Glomerular endothelial cell (primary cell): Measurements from ENCODE around the gene SPEF2. TPM values are rescaled to one million over a fixed set of nuclear protein-coding genes. Genes with fewer than 3 reads are reported as not detected.
A peak's percentile ranks its signal among the peaks of the same experiment; 100 is the strongest.

Experiments
- DNase-seq: peaks from one replicate; pipeline ENCODE4 v3.0.0-alpha.2; 2011; ENCODE audit warnings: low read depth, low spot score; ENCODE audit errors: extremely low read depth
- total RNA-seq: library from RNA; depleted of rRNA; stranded (reverse); fragments of >200 nt; gene quantifications from 2 replicates; pipeline ENCODE4 v1.2.3, GENCODE V29; 2015

The SPEF2 gene
- 0.82 and 1.1 TPM in 2 replicates for total RNA-seq

DNA sequence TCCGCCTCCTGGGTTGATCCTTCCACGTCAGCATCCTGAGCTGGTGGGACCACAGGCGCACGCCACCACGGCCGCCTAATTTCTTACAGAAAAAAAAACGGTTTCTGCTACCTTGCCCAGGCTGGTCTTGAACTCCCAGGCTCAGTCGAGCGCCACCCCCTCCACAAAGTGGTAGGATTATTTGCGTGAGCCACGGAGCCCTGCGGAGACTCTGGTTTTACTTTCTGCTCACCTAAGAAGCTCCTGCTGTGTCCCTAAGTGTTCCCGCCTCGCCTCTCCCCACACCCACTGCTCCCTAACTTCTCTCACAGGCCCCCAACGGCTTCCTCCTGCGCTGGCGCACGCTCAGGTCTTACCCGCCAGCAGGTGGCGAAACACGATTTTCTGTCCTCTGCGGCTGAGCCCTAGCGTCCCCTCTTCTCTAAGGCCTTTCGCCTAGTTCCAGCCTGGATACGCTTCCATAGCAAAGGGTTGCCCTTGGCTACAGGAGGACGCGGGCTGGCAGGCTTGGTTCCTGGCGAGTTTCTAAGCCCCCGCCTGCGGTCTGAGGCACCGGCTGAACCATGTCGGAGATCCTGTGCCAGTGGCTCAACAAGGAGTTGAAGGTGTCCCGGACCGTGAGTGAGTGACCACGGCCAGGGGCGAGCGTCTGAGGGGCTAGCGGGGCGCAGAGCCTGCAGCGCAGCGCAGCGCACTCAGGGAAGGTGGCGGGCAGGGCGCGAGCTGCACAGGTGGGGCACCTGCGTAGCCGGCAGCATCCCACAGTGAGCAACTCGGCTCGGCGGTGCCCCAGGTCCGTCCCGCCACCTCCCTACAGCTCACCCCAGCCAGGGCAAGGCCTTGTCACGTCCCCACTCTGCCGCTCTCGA, at the start of gene SPEF2:
Gene SPEF2, plus strand, starts transcription at position 429 of the 869 bp plus-strand sequence. Its CDS starts 135 bp downstream, at position 564.
- peak; percentile 52 for DNase-seq

- DNase-seq, result no peak
Measured at GRCh38 chr5:35575578-35575977, 42.1 kb upstream of the SPEF2 start.

DNA sequence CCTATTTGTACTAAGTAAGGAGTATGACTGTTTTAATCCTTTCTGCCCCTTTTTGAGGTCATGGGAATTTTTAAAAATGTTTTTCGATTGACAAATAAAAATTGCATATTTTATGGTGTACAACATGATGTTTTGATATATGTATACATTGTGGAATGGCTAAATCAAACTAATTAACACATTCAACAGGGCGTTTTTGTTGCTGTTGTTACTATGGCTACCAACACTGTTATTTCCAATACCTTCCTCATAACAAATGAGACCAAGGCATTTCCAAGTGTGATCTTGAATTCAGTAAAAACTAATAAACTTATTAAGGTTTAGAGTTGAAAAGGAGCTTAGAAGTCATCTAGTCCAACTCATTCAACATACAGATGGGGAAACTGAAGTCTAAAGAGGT, 30.2 kb upstream of the SPEF2 start:
- DNase-seq, result no peak

DNA sequence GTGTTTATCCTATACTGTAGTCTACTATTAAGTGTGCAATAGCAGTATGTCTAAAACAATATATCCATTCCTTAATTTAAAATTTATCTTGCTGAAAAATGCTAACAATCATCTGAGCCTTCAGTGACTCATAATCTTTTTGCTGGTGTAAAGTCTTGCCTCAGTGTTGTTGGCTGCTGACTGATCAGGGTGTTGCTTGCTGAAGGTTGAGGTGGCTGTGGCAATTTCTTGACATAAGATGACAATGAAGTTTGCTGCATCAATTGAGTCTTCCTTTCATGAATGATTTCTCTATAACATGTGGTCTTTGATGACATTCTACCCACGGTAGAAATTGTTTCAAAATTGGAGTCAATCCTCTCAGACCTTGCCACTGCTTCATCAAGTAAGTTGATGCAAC, 24.3 kb upstream of the SPEF2 start:
- no peak for DNase-seq

DNA sequence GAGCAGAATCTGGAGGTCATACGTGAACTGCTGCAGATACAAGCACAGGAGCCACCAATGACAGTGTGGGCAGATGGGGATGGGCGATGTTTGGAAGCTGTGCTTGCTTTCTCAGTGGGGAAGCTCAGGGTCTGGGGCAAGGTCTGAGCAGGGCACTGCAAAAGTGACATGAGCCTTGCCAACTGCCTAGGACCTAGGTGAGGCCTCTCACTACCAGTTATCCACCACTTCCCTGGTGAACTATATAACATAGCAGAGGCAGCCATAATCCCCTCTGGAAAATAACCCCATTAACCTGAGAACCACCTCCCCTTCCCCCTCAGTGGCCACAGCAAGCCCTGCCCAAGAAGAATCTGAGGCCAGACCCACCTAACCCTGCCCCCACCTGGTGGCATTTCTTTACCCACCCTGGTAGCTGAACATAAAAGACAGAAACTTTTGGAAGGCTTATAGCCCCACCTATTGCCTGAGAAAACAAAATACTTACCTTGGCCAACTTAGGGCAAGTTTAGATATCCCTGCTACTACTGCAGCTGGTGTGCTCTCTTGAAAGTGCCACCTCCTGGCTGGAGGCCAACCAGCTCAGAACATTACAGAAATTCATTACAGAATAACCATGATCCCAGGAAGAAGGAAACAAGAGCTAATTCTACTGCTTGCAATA, 18.8 kb upstream of the SPEF2 start:
- no peak for DNase-seq

DNA sequence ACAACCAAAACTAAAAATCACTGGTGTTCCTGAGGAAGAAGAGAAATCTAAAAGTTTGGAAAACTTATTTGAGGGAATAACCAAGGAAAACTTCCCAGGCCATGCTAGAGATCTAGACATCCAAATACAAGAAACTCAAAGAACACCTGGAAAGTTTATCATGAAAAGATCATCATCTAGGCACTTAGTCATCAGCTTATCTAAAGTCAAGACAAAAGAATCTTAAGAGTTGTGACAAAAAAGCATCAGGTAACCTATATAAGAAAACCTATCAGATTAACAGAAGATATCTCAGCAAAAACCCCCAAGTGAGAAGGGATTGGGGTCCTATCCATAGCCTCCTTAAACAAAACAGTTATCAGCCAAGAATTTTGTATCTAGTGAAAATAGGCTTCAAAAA, 17.1 kb upstream of the SPEF2 start:
- no peak for DNase-seq

GRCh38 chr5:35608881-35609779, 8.5 kb upstream of the SPEF2 start:
- no peak for DNase-seq

- no peak for DNase-seq
Measured at GRCh38 chr5:35617060-35617434, 616 bp upstream of the SPEF2 start.

- no peak for DNase-seq
Measured at GRCh38 chr5:35618304-35618636, 607 bp downstream of the SPEF2 start.

DNA sequence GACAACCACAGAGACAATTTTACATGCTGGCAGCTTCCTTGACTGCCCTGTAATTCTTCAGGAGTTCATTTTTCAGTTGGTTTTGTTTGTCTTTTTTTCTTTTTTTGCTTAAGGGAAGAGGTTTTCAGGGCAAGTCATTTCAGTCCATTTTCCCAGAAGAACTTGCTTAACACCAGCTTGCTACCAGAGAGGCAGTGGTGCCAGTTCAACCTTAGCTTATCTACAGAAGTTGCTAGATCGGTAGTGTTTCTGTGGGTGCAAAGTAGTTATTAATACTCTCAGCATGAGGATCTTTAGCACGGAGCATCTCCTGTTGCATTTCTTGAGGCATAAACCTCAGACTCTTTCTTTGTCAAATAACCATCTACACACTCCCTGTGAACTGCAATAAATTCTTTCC, 1.1 kb downstream of the SPEF2 start:
- DNase-seq, result no peak

DNA sequence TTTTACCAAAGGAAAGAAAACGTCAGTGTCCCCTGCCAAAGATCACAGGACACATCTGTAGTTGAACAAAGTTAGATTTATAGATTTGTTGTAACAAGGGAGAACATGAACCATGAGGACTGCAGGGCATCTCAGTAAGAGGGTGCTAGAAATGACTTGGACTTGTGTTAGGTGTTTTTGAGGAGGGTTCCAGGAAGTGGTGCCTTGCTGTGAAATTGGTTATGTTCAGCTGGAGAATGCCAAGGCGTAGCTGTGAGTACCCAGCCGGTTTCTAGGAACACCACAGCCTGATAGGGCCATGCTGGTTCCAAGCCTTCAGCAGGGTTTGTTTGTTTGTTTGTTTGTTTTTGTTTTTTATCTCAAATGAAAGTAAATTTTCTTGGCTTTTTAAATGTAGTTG, 5.3 kb downstream of the SPEF2 start:
- DNase-seq, result no peak

DNA sequence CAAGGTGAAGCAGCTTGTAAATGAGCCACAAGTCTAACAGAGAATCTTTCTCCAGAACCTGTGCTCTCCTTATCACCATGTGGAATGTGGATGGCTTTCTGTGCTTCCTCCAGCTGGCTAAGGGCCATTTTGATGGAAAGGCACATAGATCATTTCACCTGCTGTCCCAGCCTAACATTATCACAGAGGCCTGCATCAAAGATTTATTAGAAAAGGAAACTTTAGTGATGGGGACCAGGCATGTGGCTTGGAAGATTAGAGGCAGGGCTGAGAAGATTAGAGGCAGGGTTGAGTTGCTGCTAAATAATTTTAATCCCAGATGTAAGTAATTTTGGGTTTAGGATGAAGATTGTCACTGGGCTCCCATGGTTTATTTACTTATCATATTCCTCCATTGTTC, 6.3 kb downstream of the SPEF2 start:
- DNase-seq, result no peak

- DNase-seq, result no peak
Measured at GRCh38 chr5:35626108-35626507, 8.4 kb downstream of the SPEF2 start.

- no peak for DNase-seq
Measured at GRCh38 chr5:35626553-35626952, 8.9 kb downstream of the SPEF2 start.

GRCh38 chr5:35634326-35634725, 16.7 kb downstream of the SPEF2 start:
- DNase-seq, result no peak

DNA sequence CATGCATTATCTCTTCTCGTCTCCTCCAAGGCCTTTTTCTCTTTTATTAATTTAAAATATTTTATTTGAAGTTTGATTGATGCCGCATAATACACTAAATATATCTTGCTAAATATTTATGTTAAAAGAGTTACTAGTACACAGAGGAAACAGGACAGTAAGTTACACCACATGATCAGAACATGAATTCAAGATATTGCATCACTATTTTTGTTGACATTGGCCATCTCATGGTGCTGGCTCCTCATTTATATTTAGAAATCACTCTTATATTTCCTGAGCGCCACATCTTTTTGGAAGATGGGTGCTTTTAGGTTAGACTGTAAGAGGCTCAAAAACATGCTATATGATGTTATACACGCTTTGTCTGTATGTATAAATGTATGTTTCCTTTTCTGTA, 23.0 kb downstream of the SPEF2 start:
- DNase-seq, result no peak

DNA sequence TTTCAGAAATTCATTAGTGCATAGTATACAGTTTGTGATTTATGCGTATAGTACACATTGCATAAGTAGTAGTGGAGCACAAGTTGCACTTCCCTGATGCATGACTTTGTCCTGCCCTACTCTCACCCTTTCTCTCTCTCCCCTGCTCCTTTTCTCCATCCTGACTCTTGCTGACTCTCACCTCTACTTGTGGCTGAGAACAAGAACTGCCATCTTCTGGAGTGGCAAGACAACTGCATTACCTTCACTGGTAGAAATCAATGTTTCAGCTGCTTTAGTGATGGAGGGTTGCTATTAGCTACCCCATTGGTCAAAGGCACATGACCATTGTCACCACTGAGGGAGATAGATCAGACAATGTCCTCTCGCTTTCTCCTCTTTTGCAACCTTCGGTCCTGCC, 26.9 kb downstream of the SPEF2 start:
- DNase-seq, result no peak

GRCh38 chr5:35647128-35647527, 29.5 kb downstream of the SPEF2 start:
- DNase-seq, result no peak

DNA sequence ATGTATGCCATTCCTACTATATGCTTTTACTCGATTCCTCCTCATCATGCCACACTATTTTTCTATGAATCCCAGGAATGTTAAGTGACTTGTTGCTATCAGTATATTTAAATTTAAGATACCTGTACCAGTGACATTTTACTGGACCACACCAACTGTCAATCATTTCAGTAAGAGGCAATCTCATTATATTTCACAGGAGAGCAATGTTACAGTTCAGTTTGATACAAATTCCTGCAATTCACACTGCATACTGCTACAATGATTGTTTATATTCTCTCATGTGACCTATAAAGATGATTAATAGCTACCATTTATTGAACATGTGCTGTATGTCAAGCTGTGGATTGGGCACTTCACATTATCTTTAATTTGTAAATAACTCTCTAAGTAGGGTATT, 30.0 kb downstream of the SPEF2 start:
- no peak for DNase-seq

GRCh38 chr5:35651002-35651756, 33.5 kb downstream of the SPEF2 start:
- DNase-seq, result peak; percentile 1

GRCh38 chr5:35656721-35657120, 39.1 kb downstream of the SPEF2 start:
- no peak for DNase-seq
